ENCODE data around the gene SKOR1.

The SKOR1 gene

GRCh38 chr15:67828278-67828968 is 3.1 kb downstream of the SKOR1 start:
- DNase-seq (ENCODE audit: low spot score) = no peak
- H3K27ac ChIP-seq = no peak overlapping the region
- no peak for TF ChIP-seq CTCF (IDR thresholded peaks at IDR 0.05)
- H3K4me3 ChIP-seq = peak overlapping the region; percentile 59

- no peak for TF ChIP-seq CTCF (IDR thresholded peaks at IDR 0.05)
- Histone ChIP-seq H3K4me3 (peak overlapping the region; percentile 17), H3K27ac (no peak overlapping the region)
- no peak for DNase-seq (ENCODE audit: low spot score)
Observed at GRCh38 chr15:67828969-67829646, 3.8 kb downstream of the SKOR1 start.

GRCh38 chr15:67829647-67830504 is 4.6 kb downstream of the SKOR1 start:
- Histone ChIP-seq H3K27ac (no peak overlapping the region), H3K4me3 (no peak overlapping the region)
- DNase-seq (ENCODE audit: low spot score) = no peak
- no peak for TF ChIP-seq CTCF (IDR thresholded peaks at IDR 0.05)

- Histone ChIP-seq H3K27ac (no peak overlapping the region), H3K4me3 (no peak overlapping the region)
- no peak for TF ChIP-seq CTCF (IDR thresholded peaks at IDR 0.05)
- no peak for DNase-seq (ENCODE audit: low spot score)
Observed at GRCh38 chr15:67831363-67831762, 6.1 kb downstream of the SKOR1 start.

GRCh38 chr15:67832031-67832551 is 6.8 kb downstream of the SKOR1 start:
- Histone ChIP-seq H3K27ac (no peak overlapping the region), H3K4me3 (no peak overlapping the region)
- no peak for DNase-seq (ENCODE audit: low spot score)
- TF ChIP-seq CTCF (IDR thresholded peaks at IDR 0.05) = no peak

GRCh38 chr15:67832897-67833709 is 7.8 kb downstream of the SKOR1 start:
- Histone ChIP-seq H3K4me3 (peak overlapping the region; percentile 66), H3K27ac (no peak overlapping the region)
- DNase-seq (ENCODE audit: low spot score) = no peak
- TF ChIP-seq CTCF (IDR thresholded peaks at IDR 0.05) = no peak

All from coronary artery (tissue), 2 donors.